ENCODE results near the gene SLC15A3.
A peak's percentile ranks its signal among the peaks of the same experiment; 100 is the strongest.

The SLC15A3 gene

GRCh38 chr11:60951904-60952741 is at the start of gene SLC15A3:
TSS of gene SLC15A3 (minus strand) at chr11:60952176. CDS start at chr11:60951551, 625 bp downstream.
- peak; percentile 12 for DNase-seq (ENCODE audit: low spot score)

- DNase-seq (ENCODE audit: low spot score), result no peak
Observed at GRCh38 chr11:61000426-61000825, 48.5 kb upstream of the SLC15A3 start.

GRCh38 chr11:60996381-60997138 is 44.6 kb upstream of the SLC15A3 start:
- no peak for DNase-seq (ENCODE audit: low spot score)

GRCh38 chr11:60995798-60996197 is 43.8 kb upstream of the SLC15A3 start:
- DNase-seq (ENCODE audit: low spot score), result no peak

GRCh38 chr11:60994541-60995080 is 42.6 kb upstream of the SLC15A3 start:
- DNase-seq (ENCODE audit: low spot score), result no peak

GRCh38 chr11:60993615-60994014 is 41.6 kb upstream of the SLC15A3 start:
- no peak for DNase-seq (ENCODE audit: low spot score)

GRCh38 chr11:60992842-60993409 is 41.0 kb upstream of the SLC15A3 start:
- no peak for DNase-seq (ENCODE audit: low spot score)

GRCh38 chr11:60991457-60991856 is 39.5 kb upstream of the SLC15A3 start:
- no peak for DNase-seq (ENCODE audit: low spot score)

GRCh38 chr11:60989093-60989650 is 37.2 kb upstream of the SLC15A3 start:
- DNase-seq (ENCODE audit: low spot score), result no peak

- no peak for DNase-seq (ENCODE audit: low spot score)
Observed at GRCh38 chr11:60988658-60989057, 36.7 kb upstream of the SLC15A3 start.

- no peak for DNase-seq (ENCODE audit: low spot score)
Observed at GRCh38 chr11:60987577-60988277, 35.8 kb upstream of the SLC15A3 start.

GRCh38 chr11:60985991-60986915 is 34.3 kb upstream of the SLC15A3 start:
- DNase-seq (ENCODE audit: low spot score), result no peak

- no peak for DNase-seq (ENCODE audit: low spot score)
Observed at GRCh38 chr11:60985501-60985900, 33.5 kb upstream of the SLC15A3 start.

- DNase-seq (ENCODE audit: low spot score), result no peak
Observed at GRCh38 chr11:60984636-60985035, 32.7 kb upstream of the SLC15A3 start.

GRCh38 chr11:60984149-60984548 is 32.2 kb upstream of the SLC15A3 start:
- DNase-seq (ENCODE audit: low spot score), result no peak

GRCh38 chr11:60982184-60982583 is 30.2 kb upstream of the SLC15A3 start:
- no peak for DNase-seq (ENCODE audit: low spot score)

- no peak for DNase-seq (ENCODE audit: low spot score)
Observed at GRCh38 chr11:60981515-60981914, 29.5 kb upstream of the SLC15A3 start.

GRCh38 chr11:60978546-60979380 is 26.8 kb upstream of the SLC15A3 start:
- DNase-seq (ENCODE audit: low spot score), result no peak

GRCh38 chr11:60977836-60978235 is 25.9 kb upstream of the SLC15A3 start:
- no peak for DNase-seq (ENCODE audit: low spot score)

GRCh38 chr11:60977224-60977623 is 25.2 kb upstream of the SLC15A3 start:
- DNase-seq (ENCODE audit: low spot score), result no peak

All from kidney capillary endothelial cell (primary cell).